ENCODE results near the gene LNX1. TPM values are rescaled to one million over a fixed set of nuclear protein-coding genes. Genes with fewer than 3 reads are reported as not detected.

The LNX1 gene
- total and polyA plus RNA-seq, 2 of the 13 experiments (the other 11 are each of a cell fraction or from before 2014, with no cell fraction given): 0.49 TPM

- no peak overlapping the region for H3K4me2 ChIP-seq (ENCODE audit: low read depth, low read length)
- no peaks in the 10 kb centered on the region for H3K4me1 ChIP-seq (ENCODE audit: insufficient read depth, low read length)
- TF ChIP-seq SKI (IDR thresholded peaks at IDR 0.05; ENCODE audit: partially characterized antibody) (no peak), ZNF737 (CRISPR knock-in tag; IDR thresholded peaks at IDR 0.05; ENCODE audit: borderline replicate concordance) (no peak), ZFX (CRISPR knock-in tag; IDR thresholded peaks at IDR 0.05; ENCODE audit: low read depth) (no peak)
- TF ChIP-seq, protein P1, sequence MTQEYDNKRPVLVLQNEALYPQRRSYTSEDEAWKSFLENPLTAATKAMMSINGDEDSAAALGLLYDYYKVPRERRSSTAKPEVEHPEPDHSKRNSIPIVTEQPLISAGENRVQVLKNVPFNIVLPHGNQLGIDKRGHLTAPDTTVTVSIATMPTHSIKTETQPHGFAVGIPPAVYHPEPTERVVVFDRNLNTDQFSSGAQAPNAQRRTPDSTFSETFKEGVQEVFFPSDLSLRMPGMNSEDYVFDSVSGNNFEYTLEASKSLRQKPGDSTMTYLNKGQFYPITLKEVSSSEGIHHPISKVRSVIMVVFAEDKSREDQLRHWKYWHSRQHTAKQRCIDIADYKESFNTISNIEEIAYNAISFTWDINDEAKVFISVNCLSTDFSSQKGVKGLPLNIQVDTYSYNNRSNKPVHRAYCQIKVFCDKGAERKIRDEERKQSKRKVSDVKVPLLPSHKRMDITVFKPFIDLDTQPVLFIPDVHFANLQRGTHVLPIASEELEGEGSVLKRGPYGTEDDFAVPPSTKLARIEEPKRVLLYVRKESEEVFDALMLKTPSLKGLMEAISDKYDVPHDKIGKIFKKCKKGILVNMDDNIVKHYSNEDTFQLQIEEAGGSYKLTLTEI (CRISPR knock-in tag; conservative IDR thresholded peaks at IDR 0.05): no peak
- no peak overlapping the region for H2AFZ ChIP-seq (ENCODE audit: low read length)
- no peaks in the 10 kb centered on the region for H3K36me3 ChIP-seq (replicated peaks in 1 of 2; ENCODE audit: control insufficient read depth in 1 of 2, insufficient read depth in 2 of 2, low read length in 2 of 2)
- FAIRE-seq (no peak), DNase-seq (ENCODE audit: low spot score) (no peak), ATAC-seq (no peak)
- H4K20me1 ChIP-seq (ENCODE audit: insufficient read depth, low read length): no peaks in the 10 kb centered on the region
- H3K9me3 ChIP-seq (ENCODE audit: low read length): no peaks in the 10 kb centered on the region
- BruUV-seq (replicated peaks): no TSS peak
- POLR2A ChIA-PET: no interaction called here
- H3K4me3 ChIP-seq (replicated peaks in 1 of 3; ENCODE audit: insufficient read depth in 1 of 3, low read depth in 2 of 3, low read length in 3 of 3): no peak overlapping the region
- no peak overlapping the region for H3K9ac ChIP-seq (ENCODE audit: insufficient read depth, low read depth, low read length)
- no peaks in the 10 kb centered on the region; a peak in 1 of 5 replicates for H3K27me3 ChIP-seq (ENCODE audit: control insufficient read depth in 1 of 2, insufficient read depth in 2 of 2, low read length in 2 of 2)
- H3K27ac ChIP-seq (ENCODE audit: extremely low read length, insufficient read depth, low read length): no peak overlapping the region
- intact Hi-C loops (cut with micrococcal nuclease; ENCODE audit: unreplicated experiment): no loop called here
- CTCF ChIA-PET (ENCODE audit: low intra/inter-chr PET ratio, low total read pairs): no interaction called here
- in situ Hi-C loops (cut with HindIII; ENCODE audit: extremely low pct_ligation_motif_present, low pct_unique_long_range_greater_than_20kb): loop anchor here (25.0 kb wide), 2 partner anchors 430 to 605 kb away; no protein-coding TSS in a partner anchor
- no peaks in the 10 kb centered on the region for H3K79me2 ChIP-seq (ENCODE audit: insufficient read depth, low read length)
These were observed 25.9 kb upstream of the LNX1 start for GRCh38 chr4:53617101-53617680.

- TF ChIP-seq EP300 (IDR thresholded peaks at IDR 0.05; ENCODE audit: low read depth in 2 of 2, low read length in 2 of 2): no peak
- no peak for TF ChIP-seq EP300 (CRISPR knock-in tag; IDR thresholded peaks at IDR 0.05; ENCODE audit: borderline replicate concordance)
- no peak for TF ChIP-seq ZNF33A (CRISPR knock-in tag; IDR thresholded peaks at IDR 0.05; ENCODE audit: borderline replicate concordance)
- TF ChIP-seq ATF2 (CRISPR knock-in tag; IDR thresholded peaks at IDR 0.05): no peak
- no peak for TF ChIP-seq ZNF569 (CRISPR knock-in tag; IDR thresholded peaks at IDR 0.05; ENCODE audit: borderline replicate concordance)
- no peak for FAIRE-seq
- no peak overlapping the region for H3K4me2 ChIP-seq (ENCODE audit: low read depth, low read length)
- no peak overlapping the region for H3K9ac ChIP-seq (ENCODE audit: insufficient read depth, low read depth, low read length)
- in situ Hi-C loops (cut with HindIII; ENCODE audit: extremely low pct_ligation_motif_present, low pct_unique_long_range_greater_than_20kb): loop anchor here (25.0 kb wide), 2 partner anchors 429 to 604 kb away; no protein-coding TSS in a partner anchor
- no peak for ATAC-seq
- H3K79me2 ChIP-seq (ENCODE audit: insufficient read depth, low read length): no peaks in the 10 kb centered on the region
- no peaks in the 10 kb centered on the region for H4K20me1 ChIP-seq (ENCODE audit: insufficient read depth, low read length)
- H3K27me3 ChIP-seq (ENCODE audit: control insufficient read depth in 1 of 2, insufficient read depth in 2 of 2, low read length in 2 of 2): no peaks in the 10 kb centered on the region; a peak in 1 of 5 replicates
- H3K4me3 ChIP-seq (replicated peaks in 1 of 3; ENCODE audit: insufficient read depth in 1 of 3, low read depth in 2 of 3, low read length in 3 of 3): no peak overlapping the region
- BruUV-seq (replicated peaks): no TSS peak
- intact Hi-C loops (cut with micrococcal nuclease; ENCODE audit: unreplicated experiment): no loop called here
- no peak overlapping the region for H2AFZ ChIP-seq (ENCODE audit: low read length)
- H3K27ac ChIP-seq (ENCODE audit: extremely low read length, insufficient read depth, low read length): no peak overlapping the region
- ChIA-PET CTCF (ENCODE audit: low intra/inter-chr PET ratio, low total read pairs) (no interaction called here), POLR2A (no interaction called here)
- no peaks in the 10 kb centered on the region for H3K4me1 ChIP-seq (ENCODE audit: insufficient read depth, low read length)
- no peak for DNase-seq (ENCODE audit: low spot score)
- H3K9me3 ChIP-seq (ENCODE audit: low read length): no peaks in the 10 kb centered on the region
- WGBS (ENCODE audit: low lambda C conversion rate): 48% methylated on average over 2 of the region's 2 CpGs
- H3K36me3 ChIP-seq (replicated peaks in 1 of 2; ENCODE audit: control insufficient read depth in 1 of 2, insufficient read depth in 2 of 2, low read length in 2 of 2): no peaks in the 10 kb centered on the region
These were observed 24.9 kb upstream of the LNX1 start for GRCh38 chr4:53616219-53616618.

All from HepG2 (cell line).